ENCODE results near the gene MAP2K2.

The MAP2K2 gene

DNA sequence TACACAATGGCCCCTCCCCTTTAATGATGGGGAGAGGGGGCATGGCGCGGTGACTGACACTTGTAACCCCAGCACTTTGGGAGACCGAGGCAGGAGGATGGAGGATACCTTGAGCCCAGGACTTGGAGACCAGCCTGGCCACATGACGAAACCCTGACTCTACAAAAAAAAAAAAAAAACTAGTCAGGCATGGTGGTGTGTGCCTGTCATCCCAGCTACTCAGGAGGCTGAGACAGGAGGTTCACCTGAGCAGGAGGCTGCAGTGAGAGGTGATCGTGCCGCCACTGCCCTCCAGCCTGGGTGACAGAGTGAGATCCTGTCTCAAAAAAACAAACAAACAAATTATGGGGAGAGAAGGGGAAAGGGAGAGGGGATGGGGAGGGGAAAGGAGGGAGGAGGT, 43.4 kb downstream of the MAP2K2 start:
- DNase-seq (ENCODE audit: extremely low read depth, low read depth), result no peak
- TF ChIP-seq, protein P1, sequence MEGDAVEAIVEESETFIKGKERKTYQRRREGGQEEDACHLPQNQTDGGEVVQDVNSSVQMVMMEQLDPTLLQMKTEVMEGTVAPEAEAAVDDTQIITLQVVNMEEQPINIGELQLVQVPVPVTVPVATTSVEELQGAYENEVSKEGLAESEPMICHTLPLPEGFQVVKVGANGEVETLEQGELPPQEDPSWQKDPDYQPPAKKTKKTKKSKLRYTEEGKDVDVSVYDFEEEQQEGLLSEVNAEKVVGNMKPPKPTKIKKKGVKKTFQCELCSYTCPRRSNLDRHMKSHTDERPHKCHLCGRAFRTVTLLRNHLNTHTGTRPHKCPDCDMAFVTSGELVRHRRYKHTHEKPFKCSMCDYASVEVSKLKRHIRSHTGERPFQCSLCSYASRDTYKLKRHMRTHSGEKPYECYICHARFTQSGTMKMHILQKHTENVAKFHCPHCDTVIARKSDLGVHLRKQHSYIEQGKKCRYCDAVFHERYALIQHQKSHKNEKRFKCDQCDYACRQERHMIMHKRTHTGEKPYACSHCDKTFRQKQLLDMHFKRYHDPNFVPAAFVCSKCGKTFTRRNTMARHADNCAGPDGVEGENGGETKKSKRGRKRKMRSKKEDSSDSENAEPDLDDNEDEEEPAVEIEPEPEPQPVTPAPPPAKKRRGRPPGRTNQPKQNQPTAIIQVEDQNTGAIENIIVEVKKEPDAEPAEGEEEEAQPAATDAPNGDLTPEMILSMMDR (IDR thresholded peaks at IDR 0.05; ENCODE audit: low read depth, low read length), result no peak

DNA sequence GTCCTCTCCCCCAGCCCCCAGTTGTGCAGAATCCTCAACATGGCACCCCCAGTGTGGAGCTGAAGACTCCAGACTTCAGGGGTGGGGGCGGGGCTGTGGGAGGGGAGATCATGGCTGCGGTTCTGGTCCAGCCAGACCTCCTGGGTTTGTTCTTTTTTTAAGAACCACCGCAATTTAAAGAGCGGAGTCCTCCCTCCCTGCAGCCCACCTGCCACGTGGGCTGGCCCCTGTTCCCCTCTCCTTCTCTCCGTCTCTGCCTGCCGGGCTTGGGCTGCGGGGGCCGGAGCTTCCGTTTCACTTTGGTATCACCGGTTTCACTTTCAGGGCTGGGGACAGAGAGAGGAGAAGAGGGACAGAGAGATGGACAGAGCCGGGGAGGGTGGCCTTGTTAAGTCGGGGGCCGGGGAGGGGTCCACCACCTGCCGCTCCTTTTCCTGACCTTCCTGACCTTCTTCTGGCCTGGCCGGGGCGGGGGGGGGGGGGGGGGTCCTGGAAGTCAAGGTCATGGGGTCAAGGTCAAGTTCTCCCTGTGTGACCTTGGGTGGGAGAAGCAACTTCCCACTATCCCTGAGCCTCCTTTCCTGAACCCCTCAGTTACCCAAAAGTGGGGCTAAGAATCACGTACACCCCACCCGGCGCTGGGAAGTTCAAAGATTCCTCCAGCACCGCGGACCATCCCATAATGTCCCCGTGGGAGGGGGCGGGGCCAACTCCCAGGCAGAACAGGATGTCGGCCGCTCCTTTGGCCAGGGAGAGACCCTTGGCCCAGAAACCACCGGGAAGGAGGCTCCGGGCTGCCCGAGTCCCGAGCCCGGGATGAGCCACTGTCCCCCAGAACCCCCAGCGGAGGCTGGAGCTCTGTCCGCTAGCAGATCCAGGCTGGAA, 45.9 kb downstream of the MAP2K2 start:
- no peak for DNase-seq (ENCODE audit: extremely low read depth, low read depth)

DNA sequence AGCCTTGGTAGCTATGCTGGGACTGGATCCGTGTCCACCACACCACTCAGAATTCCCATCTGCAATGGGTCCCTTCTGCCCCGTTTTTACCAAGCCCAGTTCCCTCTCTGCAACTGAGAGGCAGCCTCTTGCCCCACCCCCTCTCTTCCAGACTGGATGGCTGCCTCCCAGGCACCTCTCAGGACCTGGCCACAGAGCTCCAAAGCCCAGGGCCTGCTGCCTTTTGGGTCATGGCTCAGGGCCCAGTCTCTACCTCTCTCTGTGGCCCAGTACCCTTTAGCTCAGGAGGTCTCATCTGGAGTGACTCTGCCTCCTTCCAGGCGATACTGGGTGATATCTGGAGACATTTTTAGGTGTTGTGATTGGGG, 46.9 kb downstream of the MAP2K2 start:
- DNase-seq (ENCODE audit: extremely low read depth, low read depth), result no peak
- TF ChIP-seq, protein P1 (IDR thresholded peaks at IDR 0.05; ENCODE audit: low read depth, low read length), result no peak

More for the DNA sequence above, 45.9 kb downstream of the MAP2K2 start:
- TF ChIP-seq, protein P1 (IDR thresholded peaks at IDR 0.05; ENCODE audit: low read depth, low read length), result no peak

DNA sequence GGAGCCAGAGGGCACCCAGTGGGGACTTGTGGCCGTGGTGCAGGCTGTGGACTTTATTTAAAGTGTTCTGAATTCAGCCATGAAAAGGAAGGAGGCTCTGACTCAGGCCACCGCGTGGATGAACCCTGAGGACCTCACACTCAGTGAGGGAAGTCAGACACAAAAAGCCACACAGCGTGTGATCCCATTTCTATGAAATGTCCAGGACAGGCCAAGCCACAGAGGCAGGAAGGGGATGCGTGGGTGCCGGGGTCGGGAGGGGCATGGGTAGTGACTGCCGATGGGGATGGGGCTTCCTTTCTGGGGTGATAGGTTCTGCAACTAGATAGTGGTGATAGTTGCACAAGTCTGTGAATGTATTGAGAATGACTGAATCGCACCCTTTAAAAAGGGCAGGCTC, 48.5 kb downstream of the MAP2K2 start:
- TF ChIP-seq, protein P1 (IDR thresholded peaks at IDR 0.05; ENCODE audit: low read depth, low read length), result no peak
- no peak for DNase-seq (ENCODE audit: extremely low read depth, low read depth)

DNA sequence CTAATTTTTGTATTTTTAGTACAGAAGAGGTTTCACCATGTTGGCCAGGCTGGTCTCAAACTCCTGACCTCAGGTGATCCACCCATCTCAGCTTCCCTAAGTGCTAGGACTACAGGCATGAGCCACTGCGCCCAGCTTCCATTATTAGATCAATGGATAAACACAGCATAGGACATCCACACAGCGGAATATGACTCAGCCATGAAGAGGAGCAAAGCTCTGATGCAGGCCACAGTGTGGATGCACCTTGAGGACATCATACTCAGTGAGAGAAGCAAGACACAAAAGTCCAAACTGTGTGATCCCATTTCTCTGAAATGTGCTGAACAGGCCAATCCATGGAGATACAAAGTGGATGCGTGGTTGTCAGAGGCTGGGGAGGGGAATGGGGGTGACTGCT, 52.3 kb downstream of the MAP2K2 start:
- TF ChIP-seq, protein P1 (IDR thresholded peaks at IDR 0.05; ENCODE audit: low read depth, low read length), result no peak
- no peak for DNase-seq (ENCODE audit: extremely low read depth, low read depth)

DNA sequence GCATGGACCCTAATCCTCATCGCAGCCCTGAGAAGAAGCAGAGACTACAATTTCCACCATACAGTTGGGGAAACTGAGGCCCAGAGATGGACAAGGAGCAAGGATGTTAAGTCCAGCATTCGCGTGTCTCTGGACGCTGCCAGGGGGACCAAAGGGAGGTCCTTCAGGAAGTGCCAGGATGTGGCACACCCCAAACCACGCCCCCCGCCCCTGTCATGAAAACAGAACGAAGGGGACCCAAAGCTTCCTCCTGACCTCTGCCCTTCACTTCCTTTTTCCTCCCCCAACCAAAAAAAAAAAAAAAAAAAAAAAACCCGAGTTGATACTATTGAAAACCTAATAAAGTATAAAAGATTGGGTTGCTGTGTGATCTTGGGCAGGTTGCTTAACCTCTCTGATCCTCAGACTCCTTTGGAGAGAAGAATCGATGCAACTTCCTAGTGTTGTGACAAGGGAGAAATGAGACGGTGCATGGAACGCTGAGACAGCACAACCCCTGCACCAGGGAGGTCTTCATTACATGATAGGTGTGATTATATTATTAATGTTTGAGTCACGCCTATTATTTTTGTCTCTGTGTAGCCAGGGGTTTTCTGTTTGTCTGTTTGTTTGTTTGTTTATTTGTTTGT, 54.5 kb downstream of the MAP2K2 start:
- TF ChIP-seq, protein P1 (IDR thresholded peaks at IDR 0.05; ENCODE audit: low read depth, low read length), result no peak
- no peak for DNase-seq (ENCODE audit: extremely low read depth, low read depth)
